ENCODE results near the gene THYN1. TPM values are rescaled to one million over a fixed set of nuclear protein-coding genes. Genes with fewer than 3 reads are reported as not detected.

THYN1 gene
- total and polyA plus RNA-seq, 10 donors, result 24.5 to 54.8 (median 39.7) TPM

DNA sequence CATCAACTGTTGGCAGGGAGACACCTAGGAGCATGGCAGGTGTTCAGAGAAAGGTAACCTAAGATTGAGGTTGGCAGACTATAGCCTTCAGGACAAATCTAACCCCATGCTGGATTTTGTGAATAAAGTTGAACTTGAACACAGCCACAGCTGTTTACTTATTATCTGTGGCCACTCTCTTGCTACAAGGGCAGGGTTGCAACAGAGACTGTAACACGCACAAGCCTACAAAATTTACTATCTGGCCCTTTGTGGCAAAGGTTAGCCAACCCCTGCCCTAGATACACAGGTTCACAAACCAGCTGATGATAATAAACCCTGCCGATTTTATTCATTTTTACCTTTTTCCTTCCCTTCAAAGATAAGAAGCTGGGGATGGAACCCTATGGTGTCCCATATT is 2.5 kb downstream of the THYN1 start:
- intact Hi-C loops (cut with DNase I; ENCODE audit: low total_unique reads), result loop anchor here (10.0 kb wide), 1 partner anchor 46 kb away; no protein-coding TSS in a partner anchor

DNA sequence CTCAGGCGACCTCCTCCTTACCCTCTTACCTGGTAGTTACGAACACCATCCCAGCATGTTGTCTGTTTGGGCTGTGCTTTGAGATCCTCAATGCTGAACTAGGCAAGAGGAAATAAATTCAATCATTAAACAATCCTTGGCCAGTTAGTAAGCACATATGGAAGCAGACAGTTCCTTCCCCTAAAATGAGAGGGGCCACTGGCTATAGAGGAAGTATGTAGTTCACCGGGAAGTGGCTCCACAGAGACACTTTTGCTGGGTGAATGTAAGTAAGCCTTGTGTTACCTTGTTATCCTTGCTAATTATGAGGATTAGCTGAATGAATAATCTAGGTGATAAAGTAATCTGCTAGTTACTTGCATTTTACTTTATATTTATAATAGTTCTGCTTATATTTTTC is 2.9 kb downstream of the THYN1 start:
- DNase-seq, result no peak
- intact Hi-C loops (cut with DNase I; ENCODE audit: low total_unique reads), result loop anchor here (10.0 kb wide), 1 partner anchor 45 kb away; no protein-coding TSS in a partner anchor
- Histone ChIP-seq H3K4me1 (peaks cover 10 to 54% (median 33%) of the 10 kb centered on the region in 6 donors), H3K27me3 (replicated peaks in 1 of 7) (no peaks in the 10 kb centered on the region), H3K36me3 (peaks cover 2 to 61% (median 54%) of the 10 kb centered on the region in 6 donors), H3K4me3 (no peak overlapping the region), H3K9me3 (no peaks in the 10 kb centered on the region), H3K27ac (peak overlapping the region in 3 of 8 donors; percentile 9 to 32 (median 31))
- WGBS, 5 donors, result 74 to 92% (median 84%) methylated on average over 3 of the region's 3 CpGs
- TF ChIP-seq POLR2AphosphoS5 (IDR thresholded peaks at IDR 0.05), result no peak
- TF ChIP-seq, protein P1, sequence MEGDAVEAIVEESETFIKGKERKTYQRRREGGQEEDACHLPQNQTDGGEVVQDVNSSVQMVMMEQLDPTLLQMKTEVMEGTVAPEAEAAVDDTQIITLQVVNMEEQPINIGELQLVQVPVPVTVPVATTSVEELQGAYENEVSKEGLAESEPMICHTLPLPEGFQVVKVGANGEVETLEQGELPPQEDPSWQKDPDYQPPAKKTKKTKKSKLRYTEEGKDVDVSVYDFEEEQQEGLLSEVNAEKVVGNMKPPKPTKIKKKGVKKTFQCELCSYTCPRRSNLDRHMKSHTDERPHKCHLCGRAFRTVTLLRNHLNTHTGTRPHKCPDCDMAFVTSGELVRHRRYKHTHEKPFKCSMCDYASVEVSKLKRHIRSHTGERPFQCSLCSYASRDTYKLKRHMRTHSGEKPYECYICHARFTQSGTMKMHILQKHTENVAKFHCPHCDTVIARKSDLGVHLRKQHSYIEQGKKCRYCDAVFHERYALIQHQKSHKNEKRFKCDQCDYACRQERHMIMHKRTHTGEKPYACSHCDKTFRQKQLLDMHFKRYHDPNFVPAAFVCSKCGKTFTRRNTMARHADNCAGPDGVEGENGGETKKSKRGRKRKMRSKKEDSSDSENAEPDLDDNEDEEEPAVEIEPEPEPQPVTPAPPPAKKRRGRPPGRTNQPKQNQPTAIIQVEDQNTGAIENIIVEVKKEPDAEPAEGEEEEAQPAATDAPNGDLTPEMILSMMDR (IDR thresholded peaks at IDR 0.05 in 8 of 11, conservative IDR thresholded peaks at IDR 0.05 in 3 of 11), result no peak
- no peak for TF ChIP-seq POLR2A (IDR thresholded peaks at IDR 0.05)

More for the DNA sequence above, 2.5 kb downstream of the THYN1 start:
- Histone ChIP-seq H3K27ac (peak overlapping the region in 3 of 8 donors; percentile 9 to 32 (median 31)), H3K27me3 (replicated peaks in 1 of 7) (no peaks in the 10 kb centered on the region), H3K4me3 (no peak overlapping the region), H3K9me3 (no peaks in the 10 kb centered on the region), H3K4me1 (peaks cover 10 to 58% (median 36%) of the 10 kb centered on the region in 6 donors), H3K36me3 (peaks cover 2 to 56% (median 49%) of the 10 kb centered on the region in 6 donors)
- no peak for DNase-seq
- 55 to 88% (median 72%) methylated on average over 2 of the region's 2 CpGs for WGBS, 5 donors
- TF ChIP-seq, protein P1 (IDR thresholded peaks at IDR 0.05 in 8 of 11, conservative IDR thresholded peaks at IDR 0.05 in 3 of 11), result no peak

DNA sequence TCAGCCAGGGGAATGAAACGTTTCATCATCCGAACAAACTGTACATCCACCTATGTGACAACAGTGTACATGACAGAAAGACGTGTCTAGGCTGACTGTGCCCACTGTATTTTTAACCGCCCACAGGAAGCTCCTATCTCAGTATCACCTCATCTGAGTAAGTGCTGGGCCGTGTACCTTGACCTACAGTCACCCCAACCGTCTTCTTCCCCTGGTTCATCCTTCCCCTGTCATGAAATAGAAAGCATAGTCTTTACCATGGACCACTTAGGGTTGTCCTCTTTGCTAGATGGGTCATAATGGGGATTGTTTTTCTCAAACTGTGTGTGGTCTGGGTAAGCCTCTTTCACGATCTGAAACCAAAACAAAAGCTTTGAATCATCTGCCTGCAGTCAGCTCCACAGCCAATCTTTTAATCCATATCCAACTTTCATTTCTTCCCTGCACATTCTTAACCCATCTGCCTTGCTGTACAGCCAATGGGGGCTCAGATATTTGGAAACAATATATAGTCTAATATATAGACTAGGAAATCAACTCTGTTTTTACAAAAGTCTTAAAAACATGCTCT is 4.2 kb downstream of the THYN1 start:
- no peaks in the 10 kb centered on the region for H3K9me3 ChIP-seq
- TF ChIP-seq POLR2A (IDR thresholded peaks at IDR 0.05) (no peak), POLR2AphosphoS5 (IDR thresholded peaks at IDR 0.05) (no peak)
- TF ChIP-seq, protein P1 (IDR thresholded peaks at IDR 0.05 in 8 of 11, conservative IDR thresholded peaks at IDR 0.05 in 3 of 11), result no peak
- H3K27me3 ChIP-seq (replicated peaks in 1 of 7), result no peaks in the 10 kb centered on the region
- no peak for DNase-seq
- peaks cover 8 to 41% (median 21%) of the 10 kb centered on the region in 6 donors for H3K4me1 ChIP-seq
- intact Hi-C loops (cut with DNase I; ENCODE audit: low total_unique reads), result no loop called here
- H3K27ac ChIP-seq, result no peak overlapping the region
- 65 to 78% (median 70%) methylated on average over 7 of the region's 7 CpGs for WGBS, 5 donors
- H3K4me3 ChIP-seq, result no peak overlapping the region
- peaks cover 2 to 73% (median 66%) of the 10 kb centered on the region in 6 donors for H3K36me3 ChIP-seq

DNA sequence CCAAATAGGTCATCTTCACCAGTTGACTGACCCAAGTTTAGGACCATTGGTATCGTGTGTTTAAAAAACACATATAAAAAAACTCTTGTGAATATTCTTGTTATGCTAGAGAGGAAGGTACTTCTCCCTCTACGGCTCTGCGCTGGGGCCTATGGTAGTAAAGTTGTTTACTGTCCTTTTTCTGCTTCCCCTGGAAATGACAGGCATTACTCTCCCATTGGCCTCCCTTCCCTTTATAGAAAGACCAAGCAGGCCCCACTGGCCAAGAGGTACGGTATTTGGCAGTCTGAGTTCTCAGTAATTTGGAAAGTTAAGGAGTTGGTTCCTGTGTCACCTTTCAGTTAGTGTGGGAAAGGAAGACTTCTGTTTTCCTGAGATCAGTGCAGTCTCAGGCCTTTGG is 6.5 kb downstream of the THYN1 start:
- no peaks in the 10 kb centered on the region for H3K9me3 ChIP-seq
- H3K27me3 ChIP-seq (replicated peaks in 1 of 7), result no peaks in the 10 kb centered on the region
- H3K36me3 ChIP-seq, result peaks cover 2 to 96% (median 83%) of the 10 kb centered on the region in 6 donors
- peaks cover 0 to 26% (median 7%) of the 10 kb centered on the region in 6 donors for H3K4me1 ChIP-seq
- DNase-seq, result no peak
- H3K4me3 ChIP-seq, result no peak overlapping the region
- WGBS, 5 donors, result 84 to 95% (median 88%) methylated on average over 4 of the region's 4 CpGs
- TF ChIP-seq POLR2A (IDR thresholded peaks at IDR 0.05) (no peak), POLR2AphosphoS5 (IDR thresholded peaks at IDR 0.05) (no peak)
- TF ChIP-seq, protein P1 (IDR thresholded peaks at IDR 0.05 in 8 of 11, conservative IDR thresholded peaks at IDR 0.05 in 3 of 11), result no peak
- intact Hi-C loops (cut with DNase I; ENCODE audit: low total_unique reads), result no loop called here
- no peak overlapping the region for H3K27ac ChIP-seq

All from spleen (tissue), 11 donors.